H1 (cell line): ENCODE results near the gene TMCC3. TPM values are rescaled to one million over a fixed set of nuclear protein-coding genes. Genes with fewer than 3 reads are reported as not detected.
A peak's percentile ranks its signal among the peaks of the same experiment; 100 is the strongest.

Experiments used
- CTCF ChIA-PET: fragments of 300-600 bp; sonication (Branson Sonifier 250); formaldehyde crosslinking; loops from one replicate; lab custom pipeline; 2021; ENCODE audit not compliant: partially characterized antibody; lab: Charles Lee
- POLR2A ChIA-PET: fragments of 300-600 bp; sonication (Branson Sonifier 250); formaldehyde crosslinking; loops from one replicate; lab custom pipeline; 2021; ENCODE audit warnings: inconsistent platforms; ENCODE audit not compliant: partially characterized antibody; lab: Charles Lee
- DNase-seq, 2 experiments: peaks; one replicate each; pipeline versions ENCODE4 v3.0.0 to v3.0.0-alpha.2; 2010 to 2022; ENCODE audit warnings: low spot score in 2 of 2, low read depth in 1 of 2, mixed read lengths in 1 of 2
- FAIRE-seq: peaks from 2 replicates; lab custom pipeline; 2011; peaks lifted over from hg19 to GRCh38; lab: Jason Lieb, UNC
- H2AFZ ChIP-seq: 2 replicates; pipeline ENCODE4 v1.8.1; 2012; ENCODE audit warnings: low read length, inconsistent platforms
- H2AK5ac ChIP-seq: 2 replicates; pipeline ENCODE4 v1.6.1; 2013; ENCODE audit warnings: low read depth, low read length
- H2BK120ac ChIP-seq: replicated peaks from 2 replicates; pipeline ENCODE3; 2013; ENCODE audit warnings: low read depth, low read length, inconsistent platforms
- H2BK12ac ChIP-seq: 2 replicates; pipeline ENCODE4 v1.6.1; 2013; ENCODE audit warnings: low read depth, low read length
- H2BK15ac ChIP-seq: 2 replicates; pipeline ENCODE4 v1.6.1; 2013; ENCODE audit warnings: low read length
- H2BK20ac ChIP-seq: 2 replicates; pipeline ENCODE4 v1.6.1; 2013; ENCODE audit warnings: low read length
- H2BK5ac ChIP-seq: 2 replicates; pipeline ENCODE4 v1.6.1; 2013; ENCODE audit warnings: low read depth, low read length
- H3K14ac ChIP-seq: 2 replicates; pipeline ENCODE4 v1.6.1; 2013; ENCODE audit warnings: inconsistent platforms; ENCODE audit not compliant: insufficient read length
- H3K18ac ChIP-seq: 2 replicates; pipeline ENCODE4 v1.6.1; 2013; ENCODE audit warnings: low read length; ENCODE audit errors: extremely low read depth
- H3K23ac ChIP-seq: 2 replicates; pipeline ENCODE4 v1.6.1; 2013; ENCODE audit warnings: inconsistent platforms; ENCODE audit not compliant: insufficient read length
- H3K23me2 ChIP-seq: 2 replicates; pipeline ENCODE4 v1.6.1; 2013; ENCODE audit warnings: low read depth, low read length
- H3K27ac ChIP-seq: 2 replicates; pipeline ENCODE4 v1.6.1; 2011; ENCODE audit warnings: low read depth, low read length, inconsistent platforms
- H3K27me3 ChIP-seq, 4 experiments: replicated peaks in 1 of 4; 1 replicate in 1 of 4; 2 replicates in 3 of 4; pipeline versions ENCODE4 v1.6.1 to v1.8.1; 2011 to 2013; ENCODE audit warnings: low read length in 3 of 4, mild to moderate bottlenecking in 3 of 4, inconsistent platforms in 2 of 4, mixed read lengths in 2 of 4, moderate library complexity in 1 of 4; ENCODE audit not compliant: control insufficient read depth in 3 of 4, insufficient read depth in 3 of 4; ENCODE audit errors: extremely low read depth in 1 of 4
- H3K36me3 ChIP-seq, 4 experiments: 2 replicates each; pipeline versions ENCODE4 v1.6.1 to v1.8.1; 2011 to 2013; ENCODE audit warnings: mild to moderate bottlenecking in 4 of 4, low read length in 3 of 4, moderate library complexity in 2 of 4, control low read depth in 1 of 4, inconsistent platforms in 1 of 4; ENCODE audit not compliant: insufficient read depth in 4 of 4, control insufficient read depth in 2 of 4
- H3K4ac ChIP-seq: replicated peaks from 2 replicates; pipeline ENCODE3; 2013; ENCODE audit warnings: low read length, low read depth, mixed read lengths, inconsistent platforms; ENCODE audit not compliant: insufficient read length
- H3K4me1 ChIP-seq, 4 experiments: replicated peaks in 1 of 4; 1 replicate in 1 of 4; 2 replicates in 3 of 4; pipeline versions ENCODE4 v1.6.1 to v1.8.1; 2011 to 2013; ENCODE audit warnings: low read length in 3 of 4, inconsistent platforms in 2 of 4, mixed read lengths in 1 of 4; ENCODE audit not compliant: insufficient read depth in 4 of 4, control insufficient read depth in 3 of 4
- H3K4me2 ChIP-seq, 2 experiments: 2 replicates each; pipeline versions ENCODE4 v1.6.1 to v1.8.1; 2011 to 2013; ENCODE audit warnings: low read depth in 2 of 2, low read length in 2 of 2, control low read depth in 1 of 2, inconsistent platforms in 1 of 2, mild to moderate bottlenecking in 1 of 2; ENCODE audit not compliant: insufficient read depth in 1 of 2
- H3K4me3 ChIP-seq, 4 experiments: fragments of 200-600, 300-600 bp in 1 of 4; sonication (generic), shearing (Covaris generic), sonication (Bioruptor Twin) in 1 of 4; 2 replicates each; pipeline versions ENCODE4 v1.5.1 to v1.8.1; 2011 to 2016; ENCODE audit warnings: low read length in 4 of 4, low read depth in 3 of 4, control low read depth in 2 of 4, inconsistent platforms in 2 of 4, mild to moderate bottlenecking in 2 of 4, mixed read lengths in 1 of 4, moderate library complexity in 1 of 4; ENCODE audit not compliant: insufficient read depth in 2 of 4; ENCODE audit errors: extremely low read depth in 1 of 4
- H3K56ac ChIP-seq: replicated peaks from 2 replicates; pipeline ENCODE3; 2013; ENCODE audit warnings: low read depth, mild to moderate bottlenecking, mixed read lengths, low read length, inconsistent platforms; ENCODE audit not compliant: insufficient read length
- H3K79me1 ChIP-seq: 2 replicates; pipeline ENCODE4 v1.6.1; 2013; ENCODE audit warnings: low read depth, low read length, control low read depth
- H3K79me2 ChIP-seq, 2 experiments: 2 replicates each; pipeline versions ENCODE4 v1.6.1 to v1.8.1; 2012 to 2013; ENCODE audit warnings: low read length in 2 of 2, mild to moderate bottlenecking in 2 of 2, inconsistent platforms in 1 of 2; ENCODE audit not compliant: insufficient read depth in 2 of 2, control insufficient read depth in 1 of 2
- H3K9ac ChIP-seq, 4 experiments: replicated peaks in 1 of 4; 1 replicate in 1 of 4; 2 replicates in 3 of 4; pipeline versions ENCODE4 v1.6.1 to v1.8.1; 2011 to 2013; ENCODE audit warnings: low read depth in 3 of 4, low read length in 3 of 4, control low read depth in 2 of 4, mild to moderate bottlenecking in 2 of 4, moderate library complexity in 2 of 4, inconsistent platforms in 1 of 4; ENCODE audit errors: extremely low read depth in 1 of 4
- H3K9me3 ChIP-seq, 2 experiments: 2 replicates each; pipeline versions ENCODE4 v1.6.1 to v1.8.1; 2012 to 2013; ENCODE audit warnings: mild to moderate bottlenecking in 2 of 2, moderate library complexity in 2 of 2, control low read depth in 1 of 2, inconsistent platforms in 1 of 2, low read depth in 1 of 2, low read length in 1 of 2, mixed read lengths in 1 of 2; ENCODE audit not compliant: insufficient read depth in 2 of 2
- H4K20me1 ChIP-seq, 2 experiments: replicated peaks in 1 of 2; 2 replicates each; pipeline versions ENCODE3 to v1.8.1; 2011 to 2013; ENCODE audit warnings: inconsistent platforms in 2 of 2, low read length in 2 of 2, mild to moderate bottlenecking in 1 of 2; ENCODE audit not compliant: insufficient read depth in 2 of 2, control insufficient read depth in 1 of 2
- H4K5ac ChIP-seq: 2 replicates; pipeline ENCODE4 v1.6.1; 2013; ENCODE audit warnings: low read length, low read depth, mixed read lengths, inconsistent platforms; ENCODE audit not compliant: insufficient read length
- H4K8ac ChIP-seq: 2 replicates; pipeline ENCODE4 v1.8.0; 2013; ENCODE audit warnings: mild to moderate bottlenecking, moderate library complexity, low read length, inconsistent platforms; ENCODE audit not compliant: insufficient read depth; ENCODE audit errors: extremely low read depth
- H4K91ac ChIP-seq: replicated peaks from 2 replicates; pipeline ENCODE3; 2013; ENCODE audit warnings: low read length, mixed read lengths, inconsistent platforms; ENCODE audit not compliant: insufficient read length
- CHD2 ChIP-seq: IDR thresholded peaks from 2 replicates; pipeline ENCODE4 v1.6.1; 2012; ENCODE audit warnings: low read length, improper control_type of control experiment
- SP4 ChIP-seq: IDR thresholded peaks from 2 replicates; pipeline ENCODE4 v1.6.1; 2012; ENCODE audit warnings: low read length, inconsistent platforms
- TBP ChIP-seq: IDR thresholded peaks from 2 replicates; pipeline ENCODE4 v1.6.1; 2011; ENCODE audit warnings: low read depth, low read length, improper control_type of control experiment
- WGBS, 2 experiments: shearing (Covaris generic) in 1 of 2; methylation state at CpG; one replicate each; pipeline versions ENCODE4 v1.1.6 to v1.1.7; 2013 to 2015; ENCODE audit warnings: low lambda C conversion rate in 2 of 2, mixed read lengths in 2 of 2, inconsistent platforms in 1 of 2, low coverage in 1 of 2, missing lambda C conversion rate in 1 of 2; ENCODE audit not compliant: insufficient replicate concordance in 2 of 2, insufficient coverage in 1 of 2, insufficient read length in 1 of 2; ENCODE audit errors: extremely low coverage in 1 of 2, missing lambda C conversion rate in 1 of 2; 5-methylcytosine and 5-hydroxymethylcytosine counted together
- polyA plus RNA-seq, 7 experiments: library from polyadenylated mRNA; depleted of rRNA in 3 of 7; stranded (reverse) in 5 of 7; unstranded in 2 of 7; fragments of >200 nt in 5 of 7; fragments of 200-250 nt in 2 of 7; gene quantifications; 1 replicate in 5 of 7; 2 replicates in 1 of 7; 4 replicates in 1 of 7; pipeline versions ENCODE4 v1.2.1 to v1.2.3, GENCODE V29; 2011 to 2013; ENCODE audit warnings: missing spikeins in 2 of 7, mixed read lengths in 2 of 7
- total RNA-seq: library from RNA; stranded (reverse); fragmentation: NEBNext Ultra II Directional; extraction: Animal tissue kit (Norgen Biotek cat#: 25700); gene quantifications from 2 replicates; pipeline ENCODE4 v1.2.1, GENCODE V29; 2021

The TMCC3 gene
- total and polyA plus RNA-seq, 2 of the 8 experiments (the other 6 are each of a cell fraction or from before 2014, with no cell fraction given): 1.7 to 4.1 TPM

DNA sequence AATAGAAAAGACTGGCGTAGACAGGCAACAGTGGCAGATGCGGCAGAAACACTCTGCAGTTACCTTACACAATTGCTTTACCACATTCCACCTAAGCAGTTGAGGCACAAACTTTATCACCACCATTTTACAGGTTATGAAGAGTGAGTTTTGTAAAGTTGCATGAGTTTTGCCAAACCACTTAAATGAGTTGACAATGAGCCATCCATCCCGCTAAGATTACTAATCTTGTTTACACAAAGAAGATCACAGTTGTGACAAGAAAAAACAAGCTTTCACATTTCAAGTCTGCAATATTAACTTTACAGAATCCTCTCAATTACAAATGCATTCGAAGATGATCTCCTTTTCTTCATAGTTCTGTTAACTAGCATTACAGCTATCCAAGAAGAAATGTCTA, 1.8 kb downstream of the TMCC3 start:
- Histone ChIP-seq H2BK5ac (no peak overlapping the region), H2BK20ac (no peak overlapping the region), H4K8ac (no peak overlapping the region), H3K4me2 (peak overlapping the region in 1 of 2 experiments; percentile 99; a peak in 1 of 4 replicates), H4K5ac (no peak overlapping the region), H3K79me2 (no peaks in the 10 kb centered on the region), H2BK120ac (no peak overlapping the region), H2AK5ac (no peak overlapping the region), H3K9me3 (no peaks in the 10 kb centered on the region), H3K4ac (no peak overlapping the region), H3K27ac (no peak overlapping the region), H3K9ac (no peak overlapping the region), H3K36me3 (no peaks in the 10 kb centered on the region), H3K23me2 (peaks cover 12% of the 10 kb centered on the region; the same call in 1 of the 2 replicates), H3K79me1 (no peaks in the 10 kb centered on the region), H3K18ac (no peak overlapping the region), H2BK12ac (no peak overlapping the region), H2AFZ (no peak overlapping the region), H3K4me3 (peak overlapping the region in 2 of 4 experiments; percentile 66 to 70; a peak in 1 of 8 replicates), H2BK15ac (no peak overlapping the region), H3K23ac (no peak overlapping the region), H3K56ac (no peak overlapping the region), H3K27me3 (peaks cover 0 to 16% (median 13%) of the 10 kb centered on the region in 4 experiments; a peak in 6 of 7 replicates), H4K91ac (no peak overlapping the region), H3K4me1 (peaks cover 0 to 5% (median 0%) of the 10 kb centered on the region in 4 experiments; a peak in 2 of 7 replicates), H4K20me1 (no peaks in the 10 kb centered on the region), H3K14ac (no peak overlapping the region)
- ChIA-PET CTCF (interaction anchor here (1.4 kb wide), 1 partner anchor 115 kb away, joined by 3 read pairs; no protein-coding TSS in a partner anchor), POLR2A (no interaction called here)
- TF ChIP-seq CHD2: no peak
- no peak for TF ChIP-seq SP4
- no peak for TF ChIP-seq TBP
- DNase-seq (no peak), FAIRE-seq (no peak)
- WGBS, 2 experiments: 93% methylated on average over 4 of the region's 4 CpGs; no CpG with 5 or more reads in 1 of the 2 experiments
